Gastrocnemius medialis (tissue), 4 donors: Measurements from ENCODE around the gene CDC25B. TPM values are rescaled to one million over a fixed set of nuclear protein-coding genes. Genes with fewer than 3 reads are reported as not detected.

Experiments
- ATAC-seq, 2 donors: fragments of 150-250 bp; one replicate each; pipeline ENCODE4 v1.9.1; 2016
- DNase-seq, 2 donors: peaks; one replicate each; pipeline ENCODE4 v3.0.0-alpha.2; 2019
- H3K27ac ChIP-seq, 4 donors: fragments of 200-600 bp; sonication (generic); 1 replicate in 1 of 4; 2 replicates in 3 of 4; pipeline ENCODE4 v1.5.1; 2016 to 2018; ENCODE audit warnings: mild to moderate bottlenecking in 2 of 4, moderate library complexity in 1 of 4
- H3K27me3 ChIP-seq, 3 donors: fragments of 200-600 bp; sonication (generic) in 2 of 3; 1 replicate in 1 of 3; 2 replicates in 2 of 3; pipeline versions ENCODE4 v1.5.1 to v1.6.0; 2016 to 2019; ENCODE audit warnings: mild to moderate bottlenecking in 1 of 3, moderate library complexity in 1 of 3
- H3K36me3 ChIP-seq, 2 donors: fragments of 200-600 bp; sonication (generic) in 1 of 2; one replicate each; pipeline ENCODE4 v1.5.1; 2017 to 2018
- H3K4me1 ChIP-seq, 2 donors: fragments of 200-600 bp; sonication (generic) in 1 of 2; one replicate each; pipeline ENCODE4 v1.5.1; 2016 to 2017; ENCODE audit warnings: mild to moderate bottlenecking in 2 of 2
- H3K4me3 ChIP-seq, 4 donors: fragments of 200-600 bp; sonication (generic) in 3 of 4; 1 replicate in 1 of 4; 2 replicates in 3 of 4; pipeline ENCODE4 v1.5.1; 2016 to 2019; ENCODE audit warnings: mild to moderate bottlenecking in 2 of 4
- H3K9me3 ChIP-seq, 3 donors: fragments of 200-600 bp; sonication (generic) in 2 of 3; 1 replicate in 1 of 3; 2 replicates in 2 of 3; pipeline ENCODE4 v1.5.1; 2016 to 2019
- CTCF ChIP-seq, 5 experiments: fragments of 450-650 bp in 3 of 5; fragments of 200-600 bp in 2 of 5; sonication (generic) in 2 of 5; IDR thresholded peaks in 4 of 5; conservative IDR thresholded peaks in 1 of 5; 1 replicate in 4 of 5; 2 replicates in 1 of 5; pipeline ENCODE4 v1.5.1; 2016 to 2019; ENCODE audit warnings: antibody characterized with exemption in 5 of 5, mild to moderate bottlenecking in 3 of 5, moderate library complexity in 3 of 5
- POLR2A ChIP-seq, 2 donors: fragments of 450-650 bp; IDR thresholded peaks; one replicate each; pipeline ENCODE4 v1.6.1; 2017; ENCODE audit warnings: antibody characterized with exemption in 2 of 2, mild to moderate bottlenecking in 2 of 2, moderate library complexity in 2 of 2
- in situ Hi-C, 4 donors: fragments of 200-750 bp; cut with MboI; loops; one replicate each; pipeline versions ENCODE4 v1.15.0 to v1.8.0; 2017; ENCODE audit warnings: low sequenced_read_pairs in 4 of 4
- intact Hi-C: fragments of 100-400 bp; cut with DNase I; formaldehyde crosslinking; loops from one replicate; pipeline ENCODE4 v1.15.1; 2023; ENCODE audit warnings: low total_unique reads
- total RNA-seq, 4 donors: library from RNA; depleted of rRNA; stranded (reverse); fragments of >200 nt; gene quantifications; one replicate each; pipeline versions ENCODE4 v1.1.0 to v1.2.3, GENCODE V29; 2016

Gene CDC25B
- total RNA-seq, 4 donors from 2014 or later: 2.3 to 17.3 (median 10.1) TPM

- TF ChIP-seq POLR2A (IDR thresholded peaks at IDR 0.05) (no peak), CTCF (IDR thresholded peaks at IDR 0.05 in 4 of 5, conservative IDR thresholded peaks at IDR 0.05 in 1 of 5) (peak; percentile 33 to 75 (median 66))
- Histone ChIP-seq H3K4me3 (no peak overlapping the region), H3K4me1 (no peaks in the 10 kb centered on the region), H3K27ac (peak overlapping the region in 1 of 4 donors; percentile 10), H3K36me3 (no peaks in the 10 kb centered on the region), H3K9me3 (no peaks in the 10 kb centered on the region), H3K27me3 (peaks cover 6 to 20% (median 8%) of the 10 kb centered on the region in 3 donors)
- ATAC-seq (peak; percentile 72 to 79), DNase-seq (peak in 1 of 2 donors; percentile 35)
- intact Hi-C loops: no loop called here
- in situ Hi-C loops: loop anchor here in 1 of 4 donors (25.0 kb wide), 1 partner anchor 334 kb away; no protein-coding TSS in a partner anchor
Observed at GRCh38 chr20:3753098-3753497, 43.0 kb upstream of the CDC25B start.

GRCh38 chr20:3753501-3754275 lies 42.4 kb upstream of the CDC25B start:
- Histone ChIP-seq H3K27me3 (peaks cover 6 to 20% (median 8%) of the 10 kb centered on the region in 3 donors), H3K4me3 (no peak overlapping the region), H3K4me1 (no peaks in the 10 kb centered on the region), H3K9me3 (no peaks in the 10 kb centered on the region), H3K27ac (peak overlapping the region in 2 of 4 donors; percentile 1 to 10), H3K36me3 (no peaks in the 10 kb centered on the region)
- intact Hi-C loops (no loop called here), in situ Hi-C loops (loop anchor here in 1 of 4 donors (25.0 kb wide), 1 partner anchor 334 kb away; no protein-coding TSS in a partner anchor)
- DNase-seq (no peak), ATAC-seq (no peak)
- TF ChIP-seq POLR2A (IDR thresholded peaks at IDR 0.05): no peak
- TF ChIP-seq CTCF (IDR thresholded peaks at IDR 0.05 in 4 of 5, conservative IDR thresholded peaks at IDR 0.05 in 1 of 5): no peak

- intact Hi-C loops (no loop called here), in situ Hi-C loops (loop anchor here in 1 of 4 donors (25.0 kb wide), 1 partner anchor 333 kb away; no protein-coding TSS in a partner anchor)
- Histone ChIP-seq H3K4me3 (no peak overlapping the region), H3K27me3 (peaks cover 5 to 20% (median 6%) of the 10 kb centered on the region in 3 donors), H3K4me1 (no peaks in the 10 kb centered on the region), H3K27ac (no peak overlapping the region), H3K36me3 (no peaks in the 10 kb centered on the region), H3K9me3 (no peaks in the 10 kb centered on the region)
- DNase-seq: no peak
- no peak for TF ChIP-seq CTCF (IDR thresholded peaks at IDR 0.05 in 4 of 5, conservative IDR thresholded peaks at IDR 0.05 in 1 of 5)
- TF ChIP-seq POLR2A (IDR thresholded peaks at IDR 0.05): no peak
- no peak for ATAC-seq
Observed at GRCh38 chr20:3754276-3754630, 41.9 kb upstream of the CDC25B start.

GRCh38 chr20:3755269-3755668 lies 40.8 kb upstream of the CDC25B start:
- Histone ChIP-seq H3K4me3 (no peak overlapping the region), H3K27ac (no peak overlapping the region), H3K27me3 (peaks cover under 1 to 14% (median 5%) of the 10 kb centered on the region in 3 donors), H3K9me3 (no peaks in the 10 kb centered on the region), H3K36me3 (no peaks in the 10 kb centered on the region), H3K4me1 (no peaks in the 10 kb centered on the region)
- in situ Hi-C loops: loop anchor here in 1 of 4 donors (25.0 kb wide), 1 partner anchor 332 kb away; no protein-coding TSS in a partner anchor
- no peak for ATAC-seq
- no peak for DNase-seq
- intact Hi-C loops: no loop called here
- TF ChIP-seq CTCF (IDR thresholded peaks at IDR 0.05 in 4 of 5, conservative IDR thresholded peaks at IDR 0.05 in 1 of 5): no peak
- no peak for TF ChIP-seq POLR2A (IDR thresholded peaks at IDR 0.05)
